ENCODE data around the gene SYNRG.

The SYNRG gene

GRCh38 chr17:37605813-37606505, 3.3 kb downstream of the SYNRG start:
- peak; percentile 58 for DNase-seq (ENCODE audit: low spot score)

GRCh38 chr17:37605081-37605480, 4.1 kb downstream of the SYNRG start:
- DNase-seq (ENCODE audit: low spot score), result no peak

- no peak for DNase-seq (ENCODE audit: low spot score)
Observed at GRCh38 chr17:37604556-37604955, 4.7 kb downstream of the SYNRG start.

GRCh38 chr17:37598145-37598544, 11.1 kb downstream of the SYNRG start:
- DNase-seq (ENCODE audit: low spot score), result no peak

GRCh38 chr17:37592291-37592690, 16.9 kb downstream of the SYNRG start:
- DNase-seq (ENCODE audit: low spot score), result no peak

- DNase-seq (ENCODE audit: low spot score), result no peak
Observed at GRCh38 chr17:37585066-37585465, 24.2 kb downstream of the SYNRG start.

- no peak for DNase-seq (ENCODE audit: low spot score)
Observed at GRCh38 chr17:37576281-37576680, 32.9 kb downstream of the SYNRG start.

GRCh38 chr17:37574427-37574826, 34.8 kb downstream of the SYNRG start:
- no peak for DNase-seq (ENCODE audit: low spot score)

- DNase-seq (ENCODE audit: low spot score), result no peak
Observed at GRCh38 chr17:37571674-37572073, 37.5 kb downstream of the SYNRG start.

GRCh38 chr17:37570527-37571093, 38.6 kb downstream of the SYNRG start:
- DNase-seq (ENCODE audit: low spot score), result peak; percentile 32

- no peak for DNase-seq (ENCODE audit: low spot score)
Observed at GRCh38 chr17:37568350-37569053, 40.7 kb downstream of the SYNRG start.

- DNase-seq (ENCODE audit: low spot score), result no peak
Observed at GRCh38 chr17:37567538-37567937, 41.7 kb downstream of the SYNRG start.

GRCh38 chr17:37567137-37567536, 42.1 kb downstream of the SYNRG start:
- DNase-seq (ENCODE audit: low spot score), result no peak

GRCh38 chr17:37564252-37564651, 45.0 kb downstream of the SYNRG start:
- DNase-seq (ENCODE audit: low spot score), result no peak

- no peak for DNase-seq (ENCODE audit: low spot score)
Observed at GRCh38 chr17:37562016-37562745, 47.0 kb downstream of the SYNRG start.

- no peak for DNase-seq (ENCODE audit: low spot score)
Observed at GRCh38 chr17:37558299-37558698, 50.9 kb downstream of the SYNRG start.

- no peak for DNase-seq (ENCODE audit: low spot score)
Observed at GRCh38 chr17:37557482-37557881, 51.7 kb downstream of the SYNRG start.

GRCh38 chr17:37555386-37555785, 53.8 kb downstream of the SYNRG start:
- no peak for DNase-seq (ENCODE audit: low spot score)

GRCh38 chr17:37553401-37553966, 55.7 kb downstream of the SYNRG start:
- DNase-seq (ENCODE audit: low spot score), result no peak

GRCh38 chr17:37551788-37552187, 57.4 kb downstream of the SYNRG start:
- no peak for DNase-seq (ENCODE audit: low spot score)

GRCh38 chr17:37547986-37548385, 61.2 kb downstream of the SYNRG start:
- DNase-seq (ENCODE audit: low spot score), result no peak

GRCh38 chr17:37546302-37546701, 62.9 kb downstream of the SYNRG start:
- no peak for DNase-seq (ENCODE audit: low spot score)
